MCF 10A (cell line): ENCODE results near the gene METTL16. TPM values are rescaled to one million over a fixed set of nuclear protein-coding genes. Genes with fewer than 3 reads are reported as not detected.

ENCODE experiments used
- BruUV-seq: library from RNA; stranded (reverse); fragments of 400-500 nt; replicated peaks from 2 replicates; lab custom pipeline; 2021; lab: Mats Ljungman, UMichigan
- CTCF ChIA-PET: fragments of 300-600 bp; sonication (Branson Sonifier 250); formaldehyde crosslinking; extraction: SDS; loops from one replicate; lab custom pipeline; 2021; ENCODE audit warnings: antibody characterized with exemption, inconsistent platforms; lab: Yijun Ruan, JAX
- POLR2A ChIA-PET: fragments of 300-600, 350-650 bp; sonication (Branson Sonifier 250); formaldehyde crosslinking; extraction: SDS; loops from one replicate; lab custom pipeline; 2020; ENCODE audit warnings: antibody characterized with exemption, inconsistent platforms; lab: Yijun Ruan, JAX
- DNase-seq: peaks from one replicate; pipeline ENCODE4 v3.0.0-alpha.2; 2018; ENCODE audit not compliant: unreplicated experiment
- H3K27ac Mint-ChIP-seq: one replicate; pipeline ENCODE4 v1.8.0; 2022; ENCODE audit warnings: mild to moderate bottlenecking, low read depth, mixed read lengths; ENCODE audit not compliant: unreplicated experiment
- H3K27me3 Mint-ChIP-seq: one replicate; pipeline ENCODE4 v1.8.0; 2022; ENCODE audit warnings: mixed read lengths; ENCODE audit not compliant: insufficient read depth, unreplicated experiment
- H3K36me3 Mint-ChIP-seq: one replicate; pipeline ENCODE4 v1.8.0; 2022; ENCODE audit warnings: mild to moderate bottlenecking, moderate library complexity, mixed read lengths; ENCODE audit not compliant: insufficient read depth, unreplicated experiment
- H3K4me1 Mint-ChIP-seq: one replicate; pipeline ENCODE4 v1.8.0; 2022; ENCODE audit warnings: mixed read lengths; ENCODE audit not compliant: insufficient read depth, unreplicated experiment
- H3K4me3 Mint-ChIP-seq: one replicate; pipeline ENCODE4 v1.8.0; 2022; ENCODE audit warnings: mild to moderate bottlenecking, moderate library complexity, mixed read lengths; ENCODE audit not compliant: unreplicated experiment
- H3K9me3 Mint-ChIP-seq: one replicate; pipeline ENCODE4 v1.8.0; 2022; ENCODE audit warnings: mixed read lengths; ENCODE audit not compliant: unreplicated experiment
- intact Hi-C: fragments of 100-400 bp; cut with micrococcal nuclease; formaldehyde crosslinking; loops from 2 replicates; pipeline ENCODE4 v1.14.1; 2022
- total RNA-seq: library from RNA; stranded (reverse); gene quantifications from 2 replicates; pipeline ENCODE4 v1.2.3, GENCODE V29; 2022
- TF ChIP-seq, protein P1 (sequence below): fragments of 200-600 bp; IDR thresholded peaks from one replicate; pipeline ENCODE4 v1.8.0; 2022; ENCODE audit warnings: antibody characterized with exemption, mild to moderate bottlenecking; ENCODE audit not compliant: unreplicated experiment

METTL16 gene
- total RNA-seq, 1 experiment from 2014 or later: 41.4 TPM

DNA sequence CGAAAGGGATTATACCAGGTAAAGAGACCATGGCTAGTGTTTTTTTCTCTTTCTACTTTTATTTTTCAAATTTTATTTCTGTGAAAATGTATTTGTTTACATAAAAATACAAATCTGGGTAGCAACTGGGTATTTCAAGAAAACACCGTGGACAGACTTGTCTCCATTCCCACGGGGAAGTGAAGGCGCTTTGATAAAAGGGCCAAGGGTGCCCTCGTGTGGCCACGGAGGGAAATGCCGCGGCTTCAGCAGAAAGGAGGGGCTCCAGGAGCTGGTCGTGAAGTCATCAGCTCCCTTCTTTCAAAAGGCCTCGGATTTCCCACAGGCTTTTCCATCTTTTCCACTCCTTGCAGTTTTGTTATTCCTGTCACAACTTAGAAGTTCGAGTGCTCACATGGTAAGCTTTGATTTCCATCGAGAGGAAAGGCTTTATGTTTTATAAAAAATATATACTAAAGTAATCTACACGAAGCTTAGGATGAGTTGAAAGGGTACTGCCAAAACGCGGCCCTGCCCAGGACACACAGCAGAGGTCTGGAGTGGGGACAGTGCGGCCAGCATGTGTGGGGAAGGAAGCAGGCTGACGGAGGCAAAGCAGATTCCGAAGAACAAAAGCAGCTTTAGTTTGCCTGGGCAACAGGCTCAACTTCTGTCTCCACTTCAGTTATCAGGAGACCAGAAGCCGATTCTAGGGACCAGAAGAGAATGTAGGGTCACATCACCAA is 95.5 kb downstream of the METTL16 start:
- H3K27me3 Mint-ChIP-seq: no peaks in the 10 kb centered on the region

DNA sequence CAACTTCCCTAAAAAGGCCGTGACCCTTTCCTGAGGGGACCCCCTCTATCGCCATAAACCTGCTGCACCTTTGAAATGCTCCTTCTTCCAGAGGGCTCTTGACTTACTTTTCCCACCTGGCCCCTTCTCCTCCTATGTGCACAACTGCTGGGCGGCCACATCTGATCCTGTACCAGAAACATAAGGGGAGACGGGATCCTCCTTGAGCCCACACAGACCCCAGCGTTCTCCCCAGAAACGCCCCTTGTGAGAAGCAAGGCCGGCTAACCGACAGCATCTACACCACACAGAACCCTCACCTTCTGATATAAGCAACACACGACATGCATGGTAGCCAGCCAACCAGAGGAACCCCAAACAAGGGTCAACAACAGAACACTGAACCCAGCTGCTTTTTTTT is 96.6 kb downstream of the METTL16 start:
- H3K27ac Mint-ChIP-seq: no peak overlapping the region
- DNase-seq: no peak
- CTCF ChIA-PET: interaction anchor here (0.5 to 14.4 kb wide), 14 partner anchors 8 to 76 kb away, joined by 4 to 309 read pairs (median 7); no protein-coding TSS in a partner anchor
- intact Hi-C loops: no loop called here
- peaks cover 26% of the 10 kb centered on the region for H3K36me3 Mint-ChIP-seq
- POLR2A ChIA-PET: interaction anchor here (1.2 to 3.8 kb wide), 9 partner anchors 9 to 164 kb away, joined by 3 to 61 read pairs (median 11); partner anchors contain the start of genes MNT, SGSM2, SMG6 and SRR
- no peaks in the 10 kb centered on the region for H3K9me3 Mint-ChIP-seq
- no TSS peak for BruUV-seq
- no peaks in the 10 kb centered on the region for H3K4me1 Mint-ChIP-seq
- TF ChIP-seq, protein P1, sequence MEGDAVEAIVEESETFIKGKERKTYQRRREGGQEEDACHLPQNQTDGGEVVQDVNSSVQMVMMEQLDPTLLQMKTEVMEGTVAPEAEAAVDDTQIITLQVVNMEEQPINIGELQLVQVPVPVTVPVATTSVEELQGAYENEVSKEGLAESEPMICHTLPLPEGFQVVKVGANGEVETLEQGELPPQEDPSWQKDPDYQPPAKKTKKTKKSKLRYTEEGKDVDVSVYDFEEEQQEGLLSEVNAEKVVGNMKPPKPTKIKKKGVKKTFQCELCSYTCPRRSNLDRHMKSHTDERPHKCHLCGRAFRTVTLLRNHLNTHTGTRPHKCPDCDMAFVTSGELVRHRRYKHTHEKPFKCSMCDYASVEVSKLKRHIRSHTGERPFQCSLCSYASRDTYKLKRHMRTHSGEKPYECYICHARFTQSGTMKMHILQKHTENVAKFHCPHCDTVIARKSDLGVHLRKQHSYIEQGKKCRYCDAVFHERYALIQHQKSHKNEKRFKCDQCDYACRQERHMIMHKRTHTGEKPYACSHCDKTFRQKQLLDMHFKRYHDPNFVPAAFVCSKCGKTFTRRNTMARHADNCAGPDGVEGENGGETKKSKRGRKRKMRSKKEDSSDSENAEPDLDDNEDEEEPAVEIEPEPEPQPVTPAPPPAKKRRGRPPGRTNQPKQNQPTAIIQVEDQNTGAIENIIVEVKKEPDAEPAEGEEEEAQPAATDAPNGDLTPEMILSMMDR: no peak
- H3K4me3 Mint-ChIP-seq: no peak overlapping the region
- H3K27me3 Mint-ChIP-seq: no peaks in the 10 kb centered on the region

More for the DNA sequence above, 95.5 kb downstream of the METTL16 start:
- H3K4me3 Mint-ChIP-seq: no peak overlapping the region
- CTCF ChIA-PET: interaction anchor here (0.8 to 14.4 kb wide), 23 partner anchors 9 to 597 kb away, joined by 3 to 309 read pairs (median 6); no protein-coding TSS in a partner anchor
- TF ChIP-seq, protein P1: peak; percentile 96
- no peak overlapping the region for H3K27ac Mint-ChIP-seq
- POLR2A ChIA-PET: interaction anchor here (0.7 to 3.8 kb wide), 15 partner anchors 10 to 443 kb away, joined by 3 to 61 read pairs (median 6); partner anchors contain the start of genes METTL16, MNT, SGSM2 and SMG6
- DNase-seq: peak; percentile 85
- BruUV-seq: no TSS peak
- peaks cover 35% of the 10 kb centered on the region for H3K36me3 Mint-ChIP-seq
- no peaks in the 10 kb centered on the region for H3K4me1 Mint-ChIP-seq
- intact Hi-C loops: loop anchor here (1.0 to 2.0 kb wide), 3 partner anchors 15 to 177 kb away; partner anchors contain the start of genes MNT and PAFAH1B1
- H3K9me3 Mint-ChIP-seq: no peaks in the 10 kb centered on the region

DNA sequence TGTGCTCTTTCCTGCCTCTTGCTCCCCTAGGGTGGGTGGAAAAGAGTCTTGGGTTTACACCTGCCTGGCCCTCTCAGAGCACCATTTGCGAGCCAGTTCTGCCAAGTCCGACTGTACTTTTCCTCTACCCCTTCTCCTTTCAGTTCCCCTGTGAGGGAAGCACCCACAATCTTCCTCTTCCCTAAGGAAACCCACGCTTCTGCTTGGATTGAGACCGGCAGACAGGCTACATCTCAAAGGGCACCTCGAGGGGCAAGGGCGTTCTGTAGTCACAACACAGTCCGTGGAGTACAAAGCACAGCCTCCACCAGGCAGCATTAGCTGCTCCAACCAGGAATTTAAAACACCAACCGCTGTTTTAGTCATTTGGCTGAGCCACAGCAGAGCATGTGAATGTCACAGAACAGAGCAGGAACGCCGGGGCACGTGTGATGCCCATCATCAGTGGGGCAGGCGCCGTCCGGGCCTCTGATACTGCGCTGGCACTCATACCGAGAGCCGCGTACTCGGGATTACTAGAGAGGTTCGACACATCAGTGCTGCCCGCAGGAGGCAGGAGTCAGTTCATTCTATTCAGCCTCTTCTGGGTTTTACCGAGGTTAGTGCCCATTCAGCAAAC is 97.1 kb downstream of the METTL16 start:
- BruUV-seq: no TSS peak
- no peaks in the 10 kb centered on the region for H3K4me1 Mint-ChIP-seq
- H3K4me3 Mint-ChIP-seq: no peak overlapping the region
- H3K36me3 Mint-ChIP-seq: peaks cover 22% of the 10 kb centered on the region
- no peak overlapping the region for H3K27ac Mint-ChIP-seq
- intact Hi-C loops: no loop called here
- ChIA-PET POLR2A (interaction anchor here (1.1 to 2.2 kb wide), 2 partner anchors 23 to 34 kb away, joined by 3 to 11 read pairs; no protein-coding TSS in a partner anchor), CTCF (interaction anchor here (0.5 to 14.4 kb wide), 2 partner anchors 11 to 32 kb away, joined by 7 to 309 read pairs; no protein-coding TSS in a partner anchor)
- no peaks in the 10 kb centered on the region for H3K27me3 Mint-ChIP-seq
- no peak for DNase-seq
- H3K9me3 Mint-ChIP-seq: no peaks in the 10 kb centered on the region
- TF ChIP-seq, protein P1: no peak
